ENCODE results near the gene CBLB. TPM values are rescaled to one million over a fixed set of nuclear protein-coding genes. Genes with fewer than 3 reads are reported as not detected.

CBLB gene
- total and polyA plus RNA-seq, 4 experiments from 2014 or later = 17.0 to 106 (median 66.6) TPM

DNA sequence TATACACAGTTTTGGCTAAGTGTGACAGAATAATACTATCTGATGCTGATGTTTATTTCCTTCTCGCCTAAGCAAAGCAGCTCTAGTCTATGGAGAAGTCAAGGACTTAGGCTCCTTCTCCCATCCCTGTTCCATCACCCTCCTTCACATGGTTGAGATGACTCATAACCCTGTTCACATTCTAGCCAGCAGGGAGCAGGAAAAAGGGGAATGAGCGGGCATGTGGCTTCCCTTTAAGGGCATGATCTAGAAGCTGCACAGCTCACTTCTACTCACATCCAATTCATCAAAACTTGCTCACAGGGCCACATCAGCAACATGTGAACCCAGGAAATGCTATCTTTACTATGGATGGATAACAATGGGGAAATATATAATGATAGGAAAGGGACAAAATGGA lies 40.9 kb downstream of the CBLB start:
- peaks cover 65 to 85% (median 75%) of the 10 kb centered on the region in 4 donors for H3K4me1 Mint-ChIP-seq
- POLR2A ChIA-PET (ENCODE audit: partially characterized antibody) = interaction anchor here (0.8 to 1.5 kb wide), 2 partner anchors 40 to 378 kb away, joined by 3 to 6 read pairs; partner anchors contain the start of gene CBLB
- DNase-seq = no peak
- H3K27me3 Mint-ChIP-seq = no peaks in the 10 kb centered on the region
- H3K9me3 Mint-ChIP-seq = no peaks in the 10 kb centered on the region
- Histone ChIP-seq H3K27ac (ENCODE audit: low read depth, low read length) (no peak overlapping the region), H3K36me3 (ENCODE audit: insufficient read depth, low read length) (no peaks in the 10 kb centered on the region), H3K4me3 (ENCODE audit: low read length in 2 of 2) (no peak overlapping the region), H3K9me3 (ENCODE audit: control insufficient read depth in 1 of 2, low read length in 2 of 2) (no peaks in the 10 kb centered on the region), H3K27me3 (ENCODE audit: insufficient read depth, low read length) (no peaks in the 10 kb centered on the region), H3K4me1 (ENCODE audit: insufficient read depth, low read length) (peaks cover 81% of the 10 kb centered on the region)
- H3K27ac Mint-ChIP-seq = peak overlapping the region; percentile 55 to 86 (median 76)
- peak overlapping the region in 7 of 8 donors; percentile 11 to 61 (median 43) for H3K4me3 Mint-ChIP-seq
- intact Hi-C loops (cut with micrococcal nuclease) = no loop called here
- peaks cover 40 to 44% of the 10 kb centered on the region in 2 donors for H3K36me3 Mint-ChIP-seq
- CTCF ChIA-PET (ENCODE audit: partially characterized antibody) = no interaction called here

DNA sequence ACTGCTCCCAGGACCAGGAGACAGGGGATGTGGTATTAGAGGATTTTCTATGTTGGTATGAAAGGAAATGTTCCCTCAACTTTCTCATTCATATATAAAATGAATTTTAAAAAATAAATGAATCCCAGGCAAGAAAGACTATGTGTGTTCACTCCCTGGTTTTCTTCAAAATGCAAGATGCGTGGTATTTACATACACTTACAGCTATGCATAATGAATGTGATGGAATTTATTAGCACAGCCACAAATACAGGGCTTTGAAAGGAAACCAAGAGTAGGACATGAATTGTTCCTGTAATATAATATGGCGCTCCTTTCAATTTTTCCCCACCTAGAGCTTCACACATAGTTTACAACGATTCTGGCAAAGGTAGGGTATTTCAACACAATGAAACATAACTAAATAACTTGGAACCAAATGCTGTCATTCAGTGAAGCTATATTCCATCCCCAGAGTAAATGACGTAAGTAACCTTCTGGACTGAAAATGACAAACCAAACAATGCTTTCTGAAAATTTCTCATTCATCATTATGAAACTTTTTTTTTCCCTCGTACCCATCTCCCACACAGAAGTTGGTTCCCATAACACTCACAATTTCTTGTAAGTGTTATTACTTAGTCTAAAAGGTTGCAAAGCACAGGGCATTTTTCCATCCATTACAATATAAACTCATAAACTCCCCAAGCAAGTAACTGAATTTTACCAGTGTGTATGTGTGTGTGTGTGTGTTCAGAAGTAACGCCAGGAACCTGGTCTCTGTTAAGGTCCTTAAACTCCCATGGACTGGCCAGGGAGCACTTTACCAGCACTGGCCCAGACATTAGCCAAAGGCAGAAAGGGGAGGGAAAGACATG lies 41.8 kb downstream of the CBLB start:
- no peak for DNase-seq
- H3K4me3 ChIP-seq (ENCODE audit: low read length in 2 of 2) = no peak overlapping the region
- no peaks in the 10 kb centered on the region for H3K9me3 Mint-ChIP-seq
- no peaks in the 10 kb centered on the region for H3K27me3 ChIP-seq (ENCODE audit: insufficient read depth, low read length)
- H3K4me1 ChIP-seq (ENCODE audit: insufficient read depth, low read length) = peaks cover 75% of the 10 kb centered on the region
- peak overlapping the region; percentile 73 to 95 (median 89) for H3K27ac Mint-ChIP-seq
- no peaks in the 10 kb centered on the region for H3K27me3 Mint-ChIP-seq
- CTCF ChIA-PET (ENCODE audit: partially characterized antibody) = no interaction called here
- peaks cover 64 to 85% (median 74%) of the 10 kb centered on the region in 4 donors for H3K4me1 Mint-ChIP-seq
- H3K27ac ChIP-seq (ENCODE audit: low read depth, low read length) = no peak overlapping the region
- peaks cover 42 to 47% of the 10 kb centered on the region in 2 donors for H3K36me3 Mint-ChIP-seq
- POLR2A ChIA-PET (ENCODE audit: partially characterized antibody) = no interaction called here
- intact Hi-C loops (cut with micrococcal nuclease) = no loop called here
- no peaks in the 10 kb centered on the region for H3K36me3 ChIP-seq (ENCODE audit: insufficient read depth, low read length)
- peak overlapping the region in 6 of 8 donors; percentile 2 to 74 (median 30) for H3K4me3 Mint-ChIP-seq
- H3K9me3 ChIP-seq (ENCODE audit: control insufficient read depth in 1 of 2, low read length in 2 of 2) = no peaks in the 10 kb centered on the region

- peak overlapping the region; percentile 10 to 73 (median 68) for H3K27ac Mint-ChIP-seq
- H3K9me3 Mint-ChIP-seq = no peaks in the 10 kb centered on the region
- peak overlapping the region in 5 of 8 donors; percentile 0 to 63 (median 18) for H3K4me3 Mint-ChIP-seq
- peaks cover 52 to 56% of the 10 kb centered on the region in 2 donors for H3K36me3 Mint-ChIP-seq
- no peaks in the 10 kb centered on the region for H3K9me3 ChIP-seq (ENCODE audit: control insufficient read depth in 1 of 2, low read length in 2 of 2)
- H3K4me3 ChIP-seq (ENCODE audit: low read length in 2 of 2) = no peak overlapping the region
- H3K27me3 ChIP-seq (ENCODE audit: insufficient read depth, low read length) = no peaks in the 10 kb centered on the region
- H3K36me3 ChIP-seq (ENCODE audit: insufficient read depth, low read length) = no peaks in the 10 kb centered on the region
- peaks cover 51 to 76% (median 61%) of the 10 kb centered on the region in 4 donors for H3K4me1 Mint-ChIP-seq
- no peak for DNase-seq
- H3K27me3 Mint-ChIP-seq = no peaks in the 10 kb centered on the region
- POLR2A ChIA-PET (ENCODE audit: partially characterized antibody) = interaction anchor here (0.9 to 2.1 kb wide), 3 partner anchors 11 to 32 kb away, joined by 3 to 6 read pairs (median 3); no protein-coding TSS in a partner anchor
- intact Hi-C loops (cut with micrococcal nuclease) = no loop called here
- no peak overlapping the region for H3K27ac ChIP-seq (ENCODE audit: low read depth, low read length)
- peaks cover 48% of the 10 kb centered on the region for H3K4me1 ChIP-seq (ENCODE audit: insufficient read depth, low read length)
- CTCF ChIA-PET (ENCODE audit: partially characterized antibody) = interaction anchor here (0.7 kb wide), 1 partner anchor 13 kb away, joined by 4 read pairs; no protein-coding TSS in a partner anchor
These were observed 44.7 kb downstream of the CBLB start for GRCh38 chr3:105824129-105824528.

GRCh38 chr3:105823149-105823867 lies 45.5 kb downstream of the CBLB start:
- H3K4me3 Mint-ChIP-seq = peak overlapping the region in 4 of 8 donors; percentile 0 to 63 (median 11)
- intact Hi-C loops (cut with micrococcal nuclease) = loop anchor here (2.0 kb wide), 2 partner anchors 13 to 17 kb away; no protein-coding TSS in a partner anchor
- H3K27ac Mint-ChIP-seq = peak overlapping the region; percentile 48 to 73 (median 62)
- H3K36me3 ChIP-seq (ENCODE audit: insufficient read depth, low read length) = no peaks in the 10 kb centered on the region
- H3K27me3 Mint-ChIP-seq = no peaks in the 10 kb centered on the region
- peaks cover 40% of the 10 kb centered on the region for H3K4me1 ChIP-seq (ENCODE audit: insufficient read depth, low read length)
- no peak overlapping the region for H3K4me3 ChIP-seq (ENCODE audit: low read length in 2 of 2)
- no peaks in the 10 kb centered on the region for H3K9me3 ChIP-seq (ENCODE audit: control insufficient read depth in 1 of 2, low read length in 2 of 2)
- no peak overlapping the region for H3K27ac ChIP-seq (ENCODE audit: low read depth, low read length)
- H3K27me3 ChIP-seq (ENCODE audit: insufficient read depth, low read length) = no peaks in the 10 kb centered on the region
- H3K36me3 Mint-ChIP-seq = peaks cover 52 to 56% of the 10 kb centered on the region in 2 donors
- H3K9me3 Mint-ChIP-seq = no peaks in the 10 kb centered on the region
- ChIA-PET CTCF (ENCODE audit: partially characterized antibody) (interaction anchor here (0.7 to 1.1 kb wide), 3 partner anchors 10 to 14 kb away, joined by 3 to 4 read pairs (median 4); no protein-coding TSS in a partner anchor), POLR2A (ENCODE audit: partially characterized antibody) (interaction anchor here (0.8 to 1.4 kb wide), 4 partner anchors 12 to 46 kb away, joined by 3 to 4 read pairs (median 3); partner anchors contain the start of gene CBLB)
- H3K4me1 Mint-ChIP-seq = peaks cover 48 to 74% (median 57%) of the 10 kb centered on the region in 4 donors
- DNase-seq = peak in 1 of 5 donors; percentile 39

DNA sequence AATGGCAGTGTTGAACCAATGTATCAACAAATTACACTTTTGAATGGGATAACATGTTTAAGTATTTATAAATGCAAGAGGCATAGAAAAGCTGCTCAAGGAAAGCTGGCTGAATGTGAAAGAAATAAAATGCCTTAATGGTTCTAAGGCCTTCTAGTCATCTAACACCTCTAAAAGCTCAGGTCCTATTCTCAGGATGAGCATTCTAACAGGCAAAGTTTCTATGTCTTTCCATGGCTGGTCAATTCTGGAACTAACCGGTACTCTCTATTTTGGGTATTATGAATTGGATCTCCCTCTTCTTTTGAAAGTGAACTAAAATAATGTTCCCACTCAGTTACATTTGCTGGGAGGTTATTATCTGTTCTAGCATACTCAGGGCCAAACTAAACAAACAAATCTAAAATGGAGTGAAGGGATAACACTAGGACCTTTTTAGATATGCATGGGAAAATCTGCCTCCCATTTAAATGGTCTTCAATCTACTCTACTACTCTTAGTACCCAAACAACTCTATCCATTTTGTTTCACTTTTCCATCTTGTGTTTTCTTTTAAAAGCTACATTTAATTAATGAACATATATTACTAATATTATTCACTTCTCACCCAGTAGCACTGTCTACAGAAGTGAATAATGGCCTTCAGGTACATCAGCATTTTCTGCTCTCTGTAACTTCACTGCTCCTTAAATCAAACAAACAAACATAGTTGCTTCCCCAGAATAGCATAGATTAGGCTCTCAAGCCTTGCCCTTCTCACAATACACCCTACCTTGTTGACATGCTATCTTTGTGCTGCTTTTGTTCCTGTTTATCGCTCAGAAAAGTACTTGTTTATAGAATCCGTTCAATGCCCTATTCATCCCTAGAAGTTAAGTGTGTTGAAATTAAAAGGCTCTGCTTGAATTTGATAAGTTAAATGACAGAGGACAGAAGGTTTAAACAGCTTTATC lies 46.4 kb downstream of the CBLB start:
- H3K4me1 Mint-ChIP-seq = peaks cover 46 to 69% (median 52%) of the 10 kb centered on the region in 4 donors
- intact Hi-C loops (cut with micrococcal nuclease) = loop anchor here (1.0 to 2.0 kb wide), 3 partner anchors 8 to 16 kb away; no protein-coding TSS in a partner anchor
- H3K4me3 ChIP-seq (ENCODE audit: low read length in 2 of 2) = no peak overlapping the region
- no peaks in the 10 kb centered on the region for H3K9me3 ChIP-seq (ENCODE audit: control insufficient read depth in 1 of 2, low read length in 2 of 2)
- no peaks in the 10 kb centered on the region for H3K27me3 Mint-ChIP-seq
- no peaks in the 10 kb centered on the region for H3K27me3 ChIP-seq (ENCODE audit: insufficient read depth, low read length)
- peaks cover 51 to 57% of the 10 kb centered on the region in 2 donors for H3K36me3 Mint-ChIP-seq
- CTCF ChIA-PET (ENCODE audit: partially characterized antibody) = interaction anchor here (1.1 kb wide), 2 partner anchors 9 to 15 kb away, joined by 3 to 4 read pairs; no protein-coding TSS in a partner anchor
- H3K4me3 Mint-ChIP-seq = peak overlapping the region in 3 of 8 donors; percentile 8 to 63 (median 29)
- peak overlapping the region; percentile 48 to 73 (median 62) for H3K27ac Mint-ChIP-seq
- H3K9me3 Mint-ChIP-seq = no peaks in the 10 kb centered on the region
- H3K36me3 ChIP-seq (ENCODE audit: insufficient read depth, low read length) = no peaks in the 10 kb centered on the region
- H3K27ac ChIP-seq (ENCODE audit: low read depth, low read length) = no peak overlapping the region
- DNase-seq = no peak
- POLR2A ChIA-PET (ENCODE audit: partially characterized antibody) = interaction anchor here (0.8 to 1.4 kb wide), 3 partner anchors 13 to 46 kb away, joined by 3 to 4 read pairs (median 3); partner anchors contain the start of gene CBLB
- H3K4me1 ChIP-seq (ENCODE audit: insufficient read depth, low read length) = peaks cover 31% of the 10 kb centered on the region

DNA sequence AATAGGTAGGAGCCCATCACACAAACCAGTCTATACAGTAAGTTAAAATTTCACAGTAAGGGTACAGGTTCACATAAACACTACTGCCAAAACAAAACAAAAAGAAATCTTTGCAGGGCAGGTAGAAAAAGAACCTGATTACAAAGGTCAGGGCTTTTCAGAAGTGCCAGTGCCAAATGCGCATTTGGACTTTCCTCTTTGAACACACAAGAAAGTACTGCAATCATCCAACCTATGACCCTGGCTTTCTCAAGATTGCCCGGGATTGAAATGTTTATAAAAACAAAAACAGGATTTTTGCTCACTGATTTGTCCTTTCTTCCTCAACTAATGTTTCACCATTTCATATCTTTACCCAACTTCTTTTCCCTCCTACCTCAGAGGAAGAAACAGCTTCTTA lies 47.4 kb downstream of the CBLB start:
- CTCF ChIA-PET (ENCODE audit: partially characterized antibody) = no interaction called here
- POLR2A ChIA-PET (ENCODE audit: partially characterized antibody) = interaction anchor here (0.9 kb wide), 1 partner anchor 37 kb away, joined by 3 read pairs; no protein-coding TSS in a partner anchor
- Mint-ChIP-seq H3K9me3 (no peaks in the 10 kb centered on the region), H3K4me1 (peaks cover 45 to 69% (median 52%) of the 10 kb centered on the region in 4 donors), H3K27ac (peak overlapping the region in 3 of 7 donors; percentile 26 to 60 (median 43)), H3K27me3 (no peaks in the 10 kb centered on the region), H3K4me3 (peak overlapping the region in 1 of 8 donors; percentile 1), H3K36me3 (peaks cover 51 to 58% of the 10 kb centered on the region in 2 donors)
- DNase-seq = no peak
- no peak overlapping the region for H3K27ac ChIP-seq (ENCODE audit: low read depth, low read length)
- H3K36me3 ChIP-seq (ENCODE audit: insufficient read depth, low read length) = no peaks in the 10 kb centered on the region
- H3K4me3 ChIP-seq (ENCODE audit: low read length in 2 of 2) = no peak overlapping the region
- no peaks in the 10 kb centered on the region for H3K9me3 ChIP-seq (ENCODE audit: control insufficient read depth in 1 of 2, low read length in 2 of 2)
- no peaks in the 10 kb centered on the region for H3K27me3 ChIP-seq (ENCODE audit: insufficient read depth, low read length)
- intact Hi-C loops (cut with micrococcal nuclease) = no loop called here
- H3K4me1 ChIP-seq (ENCODE audit: insufficient read depth, low read length) = peaks cover 26% of the 10 kb centered on the region
